HepG2 (cell line): Measurements from ENCODE around the gene USP7. TPM values are rescaled to one million over a fixed set of nuclear protein-coding genes. Genes with fewer than 3 reads are reported as not detected.
A peak's percentile ranks its signal among the peaks of the same experiment; 100 is the strongest.

ENCODE experiments used
- ATAC-seq: fragments of 200-7000 bp; cut with Tn5 transposase; 3 replicates; pipeline ENCODE4 v1.9.1; 2020; ENCODE audit warnings: mild to moderate bottlenecking, moderate library complexity
- BruUV-seq: library from RNA; stranded (reverse); fragments of 400-500 nt; replicated peaks from 2 replicates; lab custom pipeline; 2021; lab: Mats Ljungman, UMichigan
- CTCF ChIA-PET: fragments of 300-600 bp; formaldehyde crosslinking; extraction: SDS; loops from one replicate; lab custom pipeline; 2021; ENCODE audit warnings: low total read pairs, inconsistent platforms, low intra/inter-chr PET ratio; lab: Yijun Ruan, JAX
- POLR2A ChIA-PET: fragments of 350-600 bp; sonication (Branson Sonifier 250); formaldehyde crosslinking; loops from one replicate; lab custom pipeline; 2020; ENCODE audit warnings: antibody characterized with exemption, inconsistent platforms; lab: Yijun Ruan, JAX
- DNase-seq: peaks from one replicate; pipeline ENCODE4 v3.0.0-alpha.2; 2015; ENCODE audit warnings: low spot score
- FAIRE-seq: peaks from 3 replicates; lab custom pipeline; 2011; peaks lifted over from hg19 to GRCh38; lab: Jason Lieb, UNC
- H2AFZ ChIP-seq: one replicate; pipeline ENCODE4 v1.6.1; 2011; ENCODE audit warnings: low read length, inconsistent platforms
- H3K27ac ChIP-seq: fragments of 300-600 bp; 3 replicates; pipeline ENCODE4 v1.8.0; 2011; ENCODE audit warnings: mixed run types, mild to moderate bottlenecking, mixed read lengths, low read length, inconsistent platforms; ENCODE audit not compliant: insufficient read depth; ENCODE audit errors: extremely low read length
- H3K27me3 ChIP-seq, 2 experiments: fragments of 200-600 bp in 1 of 2; 2 replicates in 1 of 2; 3 replicates in 1 of 2; pipeline versions ENCODE4 v1.6.0 to v1.8.0; 2011; ENCODE audit warnings: low read length in 2 of 2, mild to moderate bottlenecking in 2 of 2, moderate library complexity in 2 of 2, inconsistent platforms in 1 of 2; ENCODE audit not compliant: insufficient read depth in 2 of 2, control insufficient read depth in 1 of 2
- H3K36me3 ChIP-seq, 2 experiments: fragments of 200-600 bp in 1 of 2; replicated peaks in 1 of 2; 2 replicates in 1 of 2; 3 replicates in 1 of 2; pipeline versions ENCODE4 v1.5.1 to v1.8.0; 2011; ENCODE audit warnings: low read length in 2 of 2, inconsistent platforms in 1 of 2; ENCODE audit not compliant: insufficient read depth in 2 of 2, control insufficient read depth in 1 of 2
- H3K4me1 ChIP-seq: 2 replicates; pipeline ENCODE4 v1.5.1; 2012; ENCODE audit warnings: low read length, inconsistent platforms; ENCODE audit not compliant: insufficient read depth
- H3K4me2 ChIP-seq: 2 replicates; pipeline ENCODE4 v1.6.0; 2011; ENCODE audit warnings: low read depth, low read length, inconsistent platforms
- H3K4me3 ChIP-seq, 3 experiments: fragments of 200-600 bp in 1 of 3; sonication (generic), shearing (Covaris generic) in 1 of 3; replicated peaks in 1 of 3; 2 replicates each; pipeline ENCODE4 v1.5.1; 2011 to 2016; ENCODE audit warnings: low read length in 3 of 3, inconsistent platforms in 2 of 3, low read depth in 2 of 3, mild to moderate bottlenecking in 2 of 3, control low read depth in 1 of 3, mixed read lengths in 1 of 3; ENCODE audit not compliant: insufficient read depth in 1 of 3
- H3K79me2 ChIP-seq: one replicate; pipeline ENCODE4 v1.6.1; 2011; ENCODE audit warnings: low read length, inconsistent platforms; ENCODE audit not compliant: insufficient read depth
- H3K9ac ChIP-seq: 2 replicates; pipeline ENCODE4 v1.6.0; 2011; ENCODE audit warnings: mild to moderate bottlenecking, low read depth, low read length, inconsistent platforms; ENCODE audit not compliant: insufficient read depth
- H3K9me3 ChIP-seq: 2 replicates; pipeline ENCODE4 v1.5.1; 2012; ENCODE audit warnings: mild to moderate bottlenecking, low read length
- H4K20me1 ChIP-seq: 2 replicates; pipeline ENCODE4 v1.6.0; 2011; ENCODE audit warnings: inconsistent platforms, mild to moderate bottlenecking, low read length, moderate library complexity; ENCODE audit not compliant: insufficient read depth
- ASH2L ChIP-seq: fragments of 300-600, 200-600 bp; sonication (generic); IDR thresholded peaks from 2 replicates; pipeline ENCODE4 v1.7.0; 2017; ENCODE audit warnings: low read depth, mild to moderate bottlenecking, moderate library complexity, mixed read lengths, low read length; ENCODE audit not compliant: insufficient read length
- ATF4 ChIP-seq, 2 experiments: fragments of 450-650 bp in 1 of 2; sonication (generic) in 1 of 2; formaldehyde crosslinking; IDR thresholded peaks; 2 replicates each; pipeline versions ENCODE4 v1.5.0 to v1.8.0; 2020 to 2022; ENCODE audit warnings: mild to moderate bottlenecking in 1 of 2, missing genetic modification reagents in 1 of 2
- FOXJ3 ChIP-seq: sonication (generic); formaldehyde crosslinking; IDR thresholded peaks from 2 replicates; pipeline ENCODE4 v1.4.0; 2020; ENCODE audit warnings: missing genetic modification reagents, mild to moderate bottlenecking, borderline replicate concordance
- GTF3A ChIP-seq: sonication (generic); formaldehyde crosslinking; conservative IDR thresholded peaks from 2 replicates; pipeline ENCODE4 v1.4.0; 2020; ENCODE audit warnings: mild to moderate bottlenecking, missing genetic modification reagents
- MBD4 ChIP-seq: IDR thresholded peaks from 2 replicates; pipeline ENCODE4 v1.6.1; 2012; ENCODE audit warnings: low read length, inconsistent platforms, borderline replicate concordance
- MTERF4 ChIP-seq: sonication (generic); formaldehyde crosslinking; IDR thresholded peaks from 2 replicates; pipeline ENCODE4 v1.8.0; 2023; ENCODE audit warnings: mild to moderate bottlenecking, missing genetic modification reagents
- MTF1 ChIP-seq: sonication (generic); formaldehyde crosslinking; IDR thresholded peaks from 2 replicates; pipeline ENCODE4 v1.5.0; 2020; ENCODE audit warnings: missing genetic modification reagents
- PRMT3 ChIP-seq: sonication (generic); formaldehyde crosslinking; IDR thresholded peaks from 2 replicates; pipeline ENCODE4 v1.8.1; 2022; ENCODE audit warnings: low read depth, mild to moderate bottlenecking, moderate library complexity, missing genetic modification reagents, borderline replicate concordance
- RBM39 ChIP-seq: fragments of 200-400 bp; formaldehyde crosslinking; IDR thresholded peaks from one replicate; pipeline ENCODE4 v1.6.1; 2018; ENCODE audit warnings: antibody characterized with exemption, mild to moderate bottlenecking, low read depth, low read length; ENCODE audit not compliant: poor library complexity, severe bottlenecking
- ZBTB38 ChIP-seq: sonication (generic); formaldehyde crosslinking; IDR thresholded peaks from 2 replicates; pipeline ENCODE4 v1.5.1; 2020; ENCODE audit warnings: mild to moderate bottlenecking, missing genetic modification reagents
- ZIK1 ChIP-seq: sonication (generic); formaldehyde crosslinking; IDR thresholded peaks from 2 replicates; pipeline ENCODE4 v1.5.0; 2020; ENCODE audit warnings: mild to moderate bottlenecking, low read depth, missing genetic modification reagents, borderline replicate concordance
- ZNF256 ChIP-seq: sonication (generic); formaldehyde crosslinking; conservative IDR thresholded peaks from 2 replicates; pipeline ENCODE4 v1.4.0; 2020; ENCODE audit warnings: missing genetic modification reagents
- ZNF329 ChIP-seq: sonication (generic); formaldehyde crosslinking; IDR thresholded peaks from 2 replicates; pipeline ENCODE4 v1.9.0; 2021; ENCODE audit warnings: low read depth, mild to moderate bottlenecking, missing genetic modification reagents
- ZNF605 ChIP-seq: sonication (generic); formaldehyde crosslinking; IDR thresholded peaks from 2 replicates; pipeline ENCODE4 v1.8.0; 2022; ENCODE audit warnings: mild to moderate bottlenecking, missing genetic modification reagents
- ZNF687 ChIP-seq: sonication (generic); formaldehyde crosslinking; IDR thresholded peaks from 2 replicates; pipeline ENCODE4 v1.5.1; 2020; ENCODE audit warnings: mild to moderate bottlenecking, missing genetic modification reagents, moderate library complexity
- ZNF746 ChIP-seq: sonication (generic); formaldehyde crosslinking; IDR thresholded peaks from 2 replicates; pipeline ENCODE4 v1.8.0; 2022; ENCODE audit warnings: mild to moderate bottlenecking, missing genetic modification reagents
- WGBS: methylation state at CpG from one replicate; pipeline ENCODE4 v1.1.6; 2017; ENCODE audit warnings: low lambda C conversion rate; 5-methylcytosine and 5-hydroxymethylcytosine counted together
- in situ Hi-C: cut with HindIII; loops from 2 replicates; pipeline ENCODE4 v1.10.0; 2017; ENCODE audit warnings: low pct_unique_long_range_greater_than_20kb; ENCODE audit not compliant: extremely low pct_ligation_motif_present
- intact Hi-C: fragments of 100-400 bp; cut with micrococcal nuclease; formaldehyde crosslinking; loops from one replicate; pipeline ENCODE4 v1.10.0; 2022; ENCODE audit not compliant: unreplicated experiment
- polyA plus RNA-seq, 8 experiments: library from polyadenylated mRNA; depleted of rRNA in 3 of 8; stranded (reverse) in 7 of 8; unstranded in 1 of 8; fragments of >200 nt; fragmentation: Illumina TruSeq in 4 of 8; extraction: Trizol in 4 of 8; gene quantifications; 2 replicates each; pipeline versions ENCODE4 v1.2.1 to v1.2.3, GENCODE V29; 2011 to 2016; ENCODE audit warnings: low read depth in 4 of 8, missing spikeins in 1 of 8, mixed read lengths in 1 of 8; ENCODE audit not compliant: insufficient read depth in 1 of 8
- total RNA-seq, 5 experiments: library from RNA; depleted of rRNA; stranded (reverse); fragments of >200 nt; fragmentation: Illumina TruSeq; extraction: Trizol; gene quantifications; 2 replicates each; pipeline ENCODE4 v1.2.3, GENCODE V29; 2016; ENCODE audit warnings: low read depth in 1 of 5

USP7 gene
- total and polyA plus RNA-seq, 2 of the 13 experiments (the other 11 are each of a cell fraction or from before 2014, with no cell fraction given): 52.5 to 173 TPM

GRCh38 chr16:8849411-8850011 is 114.2 kb downstream of the USP7 start (continued):
- TF ChIP-seq ATF4 (CRISPR knock-in tag; IDR thresholded peaks at IDR 0.05): 0 out of 4 replicates have a peak, but pooled peaks of 1 of the 2 experiments have one; percentile 7

- Histone ChIP-seq H3K9ac (no peak overlapping the region), H2AFZ (no peak overlapping the region), H3K4me2 (no peak overlapping the region), H3K27me3 (no peaks in the 10 kb centered on the region), H3K27ac (no peak overlapping the region), H3K9me3 (no peaks in the 10 kb centered on the region), H4K20me1 (peaks cover 77% of the 10 kb centered on the region), H3K79me2 (peaks cover 20% of the 10 kb centered on the region), H3K4me3 (no peak overlapping the region), H3K4me1 (peaks cover 31% of the 10 kb centered on the region), H3K36me3 (peaks cover 47 to 79% of the 10 kb centered on the region in 2 experiments)
- no peak for DNase-seq
- in situ Hi-C loops: no loop called here
- WGBS: 90% methylated on average over 8 of the region's 8 CpGs
- ATAC-seq: no peak
- ChIA-PET CTCF (no interaction called here), POLR2A (interaction anchor here (1.0 kb wide), 1 partner anchor 15 kb away, joined by 5 read pairs; no protein-coding TSS in a partner anchor)
- intact Hi-C loops: no loop called here
- no TSS peak for BruUV-seq
- no peak for FAIRE-seq
- TF ChIP-seq ZNF256 (no peak), ZIK1 (CRISPR knock-in tag) (no peak), FOXJ3 (CRISPR knock-in tag) (no peak), ZNF687 (no peak), ASH2L (no peak), RBM39 (peak; percentile 35), GTF3A (CRISPR knock-in tag) (no peak), ZBTB38 (CRISPR knock-in tag) (0 out of 2 replicates have a peak, but pooled peaks have one; percentile 2), MTF1 (CRISPR knock-in tag) (no peak), MBD4 (no peak), PRMT3 (CRISPR knock-in tag) (no peak), ZNF746 (0 out of 2 replicates have a peak, but pooled peaks have one; percentile 32), MTERF4 (no peak), ZNF605 (CRISPR knock-in tag) (no peak), ZNF329 (no peak)
Measured at GRCh38 chr16:8848939-8849391, 114.7 kb downstream of the USP7 start.
